OCI-LY3 (cell line): ENCODE data around the gene CHST12.

Source experiments
- H2AFZ ChIP-seq: fragments of 200-600, 300-600 bp; shearing (Covaris generic); 2 replicates; pipeline ENCODE4 v1.6.0; 2014; ENCODE audit warnings: antibody characterized with exemption, low read depth, low read length
- H3K27ac ChIP-seq: fragments of 200-600, 300-600 bp; sonication (generic); 2 replicates; pipeline ENCODE4 v1.5.1; 2014; ENCODE audit warnings: mild to moderate bottlenecking, low read length, moderate library complexity, mixed read lengths
- H3K27me3 ChIP-seq: fragments of 200-600, 300-600 bp; sonication (generic); 2 replicates; pipeline ENCODE4 v1.6.1; 2014; ENCODE audit warnings: low read depth, low read length, mixed read lengths
- H3K36me3 ChIP-seq: fragments of 200-600, 300-600 bp; sonication (generic); replicated peaks from 2 replicates; pipeline ENCODE3; 2014; ENCODE audit warnings: low read depth, low read length, mixed read lengths
- H3K4me1 ChIP-seq: fragments of 300-600, 200-600 bp; sonication (generic); 2 replicates; pipeline ENCODE4 v1.6.1; 2014; ENCODE audit warnings: low read length, mixed read lengths
- H3K4me2 ChIP-seq: fragments of 200-600, 300-600 bp; sonication (generic); 2 replicates; pipeline ENCODE4 v1.6.1; 2014; ENCODE audit warnings: low read length, mixed read lengths
- H3K4me3 ChIP-seq: fragments of 300-600, 200-600 bp; sonication (generic); 2 replicates; pipeline ENCODE4 v1.5.1; 2014; ENCODE audit warnings: antibody characterized with exemption, mild to moderate bottlenecking, low read length, moderate library complexity
- H3K79me2 ChIP-seq: fragments of 300-600, 200-600 bp; shearing (Covaris generic); 2 replicates; pipeline ENCODE4 v1.6.1; 2014; ENCODE audit warnings: mild to moderate bottlenecking, low read length, mixed read lengths
- H3K9ac ChIP-seq: fragments of 300-600, 200-600 bp; shearing (Covaris generic); 2 replicates; pipeline ENCODE4 v1.6.0; 2014; ENCODE audit warnings: mild to moderate bottlenecking, low read length, moderate library complexity
- H3K9me3 ChIP-seq: fragments of 200-600, 300-600 bp; shearing (Covaris generic); 2 replicates; pipeline ENCODE4 v1.6.1; 2014; ENCODE audit warnings: low read length, mixed read lengths; ENCODE audit not compliant: insufficient read depth
- H4K20me1 ChIP-seq: fragments of 200-600, 300-600 bp; sonication (generic); 2 replicates; pipeline ENCODE4 v1.6.1; 2016; ENCODE audit warnings: low read length, mixed read lengths; ENCODE audit not compliant: insufficient read depth
- CTCF ChIP-seq: fragments of 200-600, 300-600 bp; sonication (generic); IDR thresholded peaks from 2 replicates; pipeline ENCODE4 v1.5.1; 2014; ENCODE audit warnings: antibody characterized with exemption, low read length, low read depth
- EZH2phosphoT487 ChIP-seq: fragments of 200-600 bp; shearing (Covaris generic); IDR thresholded peaks from 2 replicates; pipeline ENCODE4 v1.6.1; 2018; ENCODE audit warnings: antibody characterized with exemption, mixed run types, low read depth

The CHST12 gene

GRCh38 chr7:2393706-2394105, 9.7 kb upstream of the CHST12 start:
- no peaks in the 10 kb centered on the region for H3K36me3 ChIP-seq
- H3K9ac ChIP-seq: no peak overlapping the region
- H3K4me2 ChIP-seq: peak overlapping the region; percentile 39; the same call in 1 of the 2 replicates
- peaks cover 8% of the 10 kb centered on the region; the same call in 1 of the 2 replicates for H3K4me1 ChIP-seq
- H3K27me3 ChIP-seq: no peaks in the 10 kb centered on the region
- no peaks in the 10 kb centered on the region for H3K79me2 ChIP-seq
- H2AFZ ChIP-seq: no peak overlapping the region
- no peak for TF ChIP-seq CTCF
- no peak for TF ChIP-seq EZH2phosphoT487
- no peaks in the 10 kb centered on the region for H4K20me1 ChIP-seq
- peak overlapping the region; percentile 41; the same call in 1 of the 2 replicates for H3K27ac ChIP-seq
- no peaks in the 10 kb centered on the region for H3K9me3 ChIP-seq
- no peak overlapping the region for H3K4me3 ChIP-seq

DNA sequence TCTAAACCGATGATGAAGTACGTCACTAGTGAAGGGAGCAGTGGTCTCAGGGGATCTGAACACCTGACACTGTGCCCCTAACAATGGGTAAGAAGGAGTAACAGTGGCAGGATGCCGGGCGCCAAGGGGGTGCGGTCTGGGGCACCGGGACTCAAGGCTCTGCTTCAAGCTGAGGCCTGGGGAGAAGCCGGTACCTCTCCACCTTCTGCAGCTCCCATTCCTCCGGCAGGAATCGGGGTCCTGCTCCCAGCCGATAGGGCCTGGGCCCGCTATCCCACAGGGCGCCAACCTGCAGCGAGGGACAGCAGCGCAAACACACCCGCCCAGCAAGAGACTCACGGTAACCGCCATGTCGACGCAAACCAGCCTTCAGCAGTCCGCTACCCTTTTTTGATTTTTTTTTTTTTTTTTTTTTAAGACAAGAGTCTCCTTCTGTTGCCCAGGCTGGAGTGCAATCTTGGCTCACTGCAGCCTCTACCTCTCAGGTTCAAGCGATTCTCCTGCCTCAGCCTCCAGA, 8.8 kb upstream of the CHST12 start:
- Histone ChIP-seq H3K27ac (no peak overlapping the region), H3K9me3 (no peaks in the 10 kb centered on the region), H2AFZ (no peak overlapping the region), H3K4me3 (no peak overlapping the region), H3K36me3 (no peaks in the 10 kb centered on the region), H3K4me2 (no peak overlapping the region), H3K27me3 (no peaks in the 10 kb centered on the region), H3K9ac (no peak overlapping the region), H3K4me1 (peaks cover 8% of the 10 kb centered on the region; the same call in 1 of the 2 replicates), H3K79me2 (no peaks in the 10 kb centered on the region), H4K20me1 (no peaks in the 10 kb centered on the region)
- TF ChIP-seq CTCF (no peak), EZH2phosphoT487 (no peak)

- Histone ChIP-seq H3K27me3 (no peaks in the 10 kb centered on the region), H2AFZ (no peak overlapping the region), H3K9me3 (no peaks in the 10 kb centered on the region), H3K4me2 (no peak overlapping the region), H3K27ac (no peak overlapping the region), H3K4me1 (peaks cover 5% of the 10 kb centered on the region; the same call in 1 of the 2 replicates), H3K36me3 (no peaks in the 10 kb centered on the region), H3K4me3 (no peak overlapping the region), H3K79me2 (no peaks in the 10 kb centered on the region), H3K9ac (no peak overlapping the region), H4K20me1 (no peaks in the 10 kb centered on the region)
- TF ChIP-seq EZH2phosphoT487 (no peak), CTCF (no peak)
Observed at GRCh38 chr7:2398506-2398905, 4.9 kb upstream of the CHST12 start.

DNA sequence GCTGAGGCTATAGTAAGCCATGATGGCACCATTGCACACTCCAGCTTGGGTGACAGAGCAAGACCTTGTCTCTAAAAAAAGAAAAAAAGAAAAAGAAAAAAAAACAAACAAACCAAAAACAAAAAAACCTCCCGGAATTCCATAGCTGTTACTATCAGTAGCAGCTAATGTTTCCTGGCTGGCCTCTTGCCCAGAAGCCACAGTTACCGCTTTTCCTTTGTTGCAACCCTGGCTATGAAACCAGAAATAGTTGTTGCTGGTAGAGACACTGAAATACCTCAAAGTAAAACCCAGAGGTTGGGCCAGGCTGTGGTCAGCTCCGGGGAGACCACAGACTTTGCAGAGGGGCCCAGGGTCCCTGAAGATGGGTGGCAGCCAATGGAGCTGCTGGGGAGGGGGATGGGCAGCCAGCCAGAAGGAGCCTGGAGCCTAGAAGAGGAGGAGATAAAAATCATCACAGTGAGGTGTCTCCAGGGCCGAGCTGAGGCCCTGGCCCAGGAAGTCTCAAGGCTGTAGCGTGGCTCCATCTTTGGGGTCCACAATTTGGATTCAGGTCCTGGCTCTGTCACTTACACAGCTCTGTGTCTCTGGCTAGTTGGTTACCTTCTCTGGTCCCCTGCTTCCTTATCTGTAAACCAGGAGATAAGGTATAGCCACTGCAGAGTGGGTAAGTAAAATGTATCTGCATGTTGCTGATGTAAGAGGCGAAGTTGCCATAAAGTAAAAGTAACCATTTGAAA, 3.4 kb upstream of the CHST12 start:
- Histone ChIP-seq H3K36me3 (no peaks in the 10 kb centered on the region), H3K27me3 (no peaks in the 10 kb centered on the region), H3K9ac (no peak overlapping the region), H4K20me1 (no peaks in the 10 kb centered on the region), H3K4me3 (no peak overlapping the region), H2AFZ (no peak overlapping the region), H3K4me2 (no peak overlapping the region), H3K27ac (no peak overlapping the region), H3K9me3 (no peaks in the 10 kb centered on the region), H3K4me1 (peaks cover 9% of the 10 kb centered on the region; the same call in 1 of the 2 replicates), H3K79me2 (no peaks in the 10 kb centered on the region)
- TF ChIP-seq CTCF (no peak), EZH2phosphoT487 (no peak)
